H9 (cell line): ENCODE data around the gene DHRS1. TPM values are rescaled to one million over a fixed set of nuclear protein-coding genes. Genes with fewer than 3 reads are reported as not detected.
A peak's percentile ranks its signal among the peaks of the same experiment; 100 is the strongest.

Source experiments
- DNase-seq: peaks from one replicate; pipeline ENCODE4 v3.0.0-alpha.2; 2017
- H2AFZ ChIP-seq: one replicate; pipeline ENCODE4 v1.6.1; 2013; ENCODE audit warnings: mild to moderate bottlenecking, low read length, control low read depth, moderate library complexity
- H2AK5ac ChIP-seq: 2 replicates; pipeline ENCODE4 v1.6.1; 2013; ENCODE audit warnings: low read length, control low read depth, mixed read lengths; ENCODE audit not compliant: insufficient read length
- H2BK120ac ChIP-seq: one replicate; pipeline ENCODE4 v1.6.1; 2013; ENCODE audit warnings: low read depth, mild to moderate bottlenecking, low read length, control low read depth, inconsistent platforms; ENCODE audit not compliant: poor library complexity, severe bottlenecking
- H2BK12ac ChIP-seq: 2 replicates; pipeline ENCODE4 v1.6.1; 2013; ENCODE audit warnings: low read length, control low read depth, mixed read lengths, low read depth; ENCODE audit not compliant: insufficient read length
- H2BK15ac ChIP-seq: 2 replicates; pipeline ENCODE4 v1.6.1; 2013; ENCODE audit warnings: low read depth, low read length, control low read depth
- H2BK20ac ChIP-seq: one replicate; pipeline ENCODE4 v1.6.1; 2013; ENCODE audit warnings: low read depth, mild to moderate bottlenecking, low read length, control low read depth, inconsistent platforms; ENCODE audit not compliant: poor library complexity, severe bottlenecking
- H2BK5ac ChIP-seq: 2 replicates; pipeline ENCODE4 v1.6.1; 2013; ENCODE audit warnings: low read length, control low read depth, mixed read lengths; ENCODE audit not compliant: insufficient read length
- H3K14ac ChIP-seq: 2 replicates; pipeline ENCODE4 v1.6.1; 2013; ENCODE audit warnings: low read length, control low read depth; ENCODE audit not compliant: insufficient read depth
- H3K18ac ChIP-seq: 2 replicates; pipeline ENCODE4 v1.6.1; 2013; ENCODE audit warnings: low read depth, mild to moderate bottlenecking, mixed read lengths, low read length, control low read depth; ENCODE audit not compliant: insufficient read length
- H3K23ac ChIP-seq: 2 replicates; pipeline ENCODE4 v1.6.1; 2013; ENCODE audit warnings: low read length, control low read depth, mixed read lengths, low read depth; ENCODE audit not compliant: insufficient read length
- H3K23me2 ChIP-seq: 2 replicates; pipeline ENCODE4 v1.6.1; 2013; ENCODE audit warnings: low read depth, mild to moderate bottlenecking, mixed read lengths, low read length, control low read depth; ENCODE audit not compliant: insufficient read length, poor library complexity, severe bottlenecking
- H3K27ac ChIP-seq: 2 replicates; pipeline ENCODE4 v1.5.1; 2013; ENCODE audit warnings: low read length, control low read depth, mixed read lengths, low read depth; ENCODE audit not compliant: insufficient read length
- H3K27me3 ChIP-seq: 2 replicates; pipeline ENCODE4 v1.6.1; 2013; ENCODE audit warnings: low read length, control low read depth, inconsistent platforms; ENCODE audit not compliant: insufficient read depth
- H3K4ac ChIP-seq: 2 replicates; pipeline ENCODE4 v1.6.1; 2013; ENCODE audit warnings: low read depth, mild to moderate bottlenecking, control low read depth, inconsistent platforms, low read length, moderate library complexity
- H3K4me1 ChIP-seq: 2 replicates; pipeline ENCODE4 v1.6.1; 2013; ENCODE audit warnings: low read length, control low read depth, inconsistent platforms; ENCODE audit not compliant: insufficient read depth
- H3K4me2 ChIP-seq: 2 replicates; pipeline ENCODE4 v1.6.1; 2013; ENCODE audit warnings: low read length, control low read depth, mixed read lengths; ENCODE audit not compliant: insufficient read length, insufficient read depth
- H3K56ac ChIP-seq: 2 replicates; pipeline ENCODE4 v1.6.1; 2013; ENCODE audit warnings: low read depth, mild to moderate bottlenecking, mixed read lengths, low read length, control low read depth; ENCODE audit not compliant: insufficient read length
- H3K79me1 ChIP-seq: 2 replicates; pipeline ENCODE4 v1.6.1; 2013; ENCODE audit warnings: low read depth, mild to moderate bottlenecking, moderate library complexity, low read length, control low read depth, inconsistent platforms; ENCODE audit not compliant: insufficient read depth, poor library complexity, severe bottlenecking
- H3K79me2 ChIP-seq: 2 replicates; pipeline ENCODE4 v1.6.1; 2013; ENCODE audit warnings: low read length, control low read depth, inconsistent platforms; ENCODE audit not compliant: insufficient read depth
- H3K9ac ChIP-seq: 2 replicates; pipeline ENCODE4 v1.6.1; 2013; ENCODE audit warnings: low read length, control low read depth, mixed read lengths; ENCODE audit not compliant: insufficient read length; ENCODE audit errors: extremely low read depth
- H3K9me3 ChIP-seq: one replicate; pipeline ENCODE4 v1.6.1; 2013; ENCODE audit warnings: low read depth, low read length, inconsistent platforms; ENCODE audit not compliant: control insufficient read depth
- H3T11ph ChIP-seq: one replicate; pipeline ENCODE4 v1.6.1; 2013; ENCODE audit warnings: mild to moderate bottlenecking, low read length, control low read depth, inconsistent platforms
- H4K20me1 ChIP-seq: one replicate; pipeline ENCODE4 v1.6.1; 2013; ENCODE audit not compliant: control insufficient read depth, insufficient read length, insufficient read depth
- H4K5ac ChIP-seq: 2 replicates; pipeline ENCODE4 v1.6.1; 2013; ENCODE audit warnings: low read depth, mild to moderate bottlenecking, mixed read lengths, low read length, control low read depth; ENCODE audit not compliant: insufficient read length
- H4K8ac ChIP-seq: replicated peaks from 2 replicates; pipeline ENCODE4 v1.6.1; 2013; ENCODE audit warnings: low read length, control low read depth, mixed read lengths, low read depth; ENCODE audit not compliant: insufficient read length
- H4K91ac ChIP-seq: 2 replicates; pipeline ENCODE4 v1.6.1; 2013; ENCODE audit warnings: low read depth, mild to moderate bottlenecking, moderate library complexity, mixed read lengths, low read length, control low read depth; ENCODE audit not compliant: insufficient read length
- H3K27ac Mint-ChIP-seq, 3 experiments: 2 replicates in 2 of 3; 3 replicates in 1 of 3; pipeline ENCODE4 v1.8.0; 2020 to 2021; ENCODE audit warnings: mixed read lengths in 3 of 3, mild to moderate bottlenecking in 1 of 3, moderate library complexity in 1 of 3
- H3K27me3 Mint-ChIP-seq: 2 replicates; pipeline ENCODE4 v1.8.0; 2021; ENCODE audit warnings: low read depth, mild to moderate bottlenecking, moderate library complexity, mixed read lengths
- H3K36me3 Mint-ChIP-seq, 3 experiments: 2 replicates in 2 of 3; 3 replicates in 1 of 3; pipeline ENCODE4 v1.8.0; 2020 to 2021; ENCODE audit warnings: low read depth in 3 of 3, mixed read lengths in 3 of 3; ENCODE audit not compliant: insufficient read depth in 1 of 3
- H3K4me1 Mint-ChIP-seq, 2 experiments: 2 replicates each; pipeline ENCODE4 v1.8.0; 2020; ENCODE audit warnings: mixed read lengths in 2 of 2
- H3K4me3 Mint-ChIP-seq, 2 experiments: 2 replicates in 1 of 2; 3 replicates in 1 of 2; pipeline ENCODE4 v1.8.0; 2020 to 2021; ENCODE audit warnings: mild to moderate bottlenecking in 2 of 2, mixed read lengths in 2 of 2, moderate library complexity in 1 of 2
- H3K9me3 Mint-ChIP-seq, 2 experiments: 2 replicates in 1 of 2; 3 replicates in 1 of 2; pipeline ENCODE4 v1.8.0; 2020; ENCODE audit warnings: mild to moderate bottlenecking in 2 of 2, mixed read lengths in 2 of 2, moderate library complexity in 1 of 2
- WGBS: extraction: QIAGEN DNeasy Blood & Tissue Kit; methylation state at CpG from one replicate; pipeline ENCODE4 v1.1.7; 2013; ENCODE audit warnings: missing lambda C conversion rate, low lambda C conversion rate, mixed read lengths; ENCODE audit not compliant: insufficient read length; ENCODE audit errors: extremely low coverage; 5-methylcytosine and 5-hydroxymethylcytosine counted together
- total RNA-seq: library from RNA; stranded (reverse); gene quantifications from 2 replicates; pipeline ENCODE4 v1.2.1, GENCODE V29; 2021
- TF ChIP-seq, protein P1 (sequence below): fragments of 200-600 bp; sonication (generic); conservative IDR thresholded peaks from 3 replicates; pipeline ENCODE4 v1.8.0; 2021; ENCODE audit warnings: antibody characterized with exemption, mild to moderate bottlenecking

DHRS1 gene
- total RNA-seq, 1 experiment from 2014 or later: 19.1 TPM

GRCh38 chr14:24297190-24297964 lies 2.2 kb downstream of the DHRS1 start:
- WGBS: no CpG with 5 or more reads among the region's 5 CpGs
- Histone ChIP-seq H3K14ac (no peak overlapping the region), H4K91ac (no peak overlapping the region), H4K20me1 (no peaks in the 10 kb centered on the region), H2AFZ (no peak overlapping the region), H2BK5ac (no peak overlapping the region), H2BK120ac (no peak overlapping the region), H3K18ac (no peak overlapping the region), H3K4me1 (peaks cover 4% of the 10 kb centered on the region; the same call in 1 of the 2 replicates), H3K79me1 (peaks cover 3% of the 10 kb centered on the region), H2AK5ac (no peak overlapping the region), H2BK20ac (no peak overlapping the region), H3K56ac (no peak overlapping the region), H3K27me3 (no peaks in the 10 kb centered on the region), H3K23me2 (peaks cover 11% of the 10 kb centered on the region), H3K4ac (no peak overlapping the region), H3K27ac (no peak overlapping the region), H3K79me2 (peaks cover 4% of the 10 kb centered on the region; the same call in 1 of the 2 replicates), H4K5ac (no peak overlapping the region), H3K9me3 (no peaks in the 10 kb centered on the region), H2BK15ac (no peak overlapping the region), H3K23ac (no peak overlapping the region), H4K8ac (no peak overlapping the region), H3K4me2 (no peak overlapping the region), H3T11ph (no peak overlapping the region), H2BK12ac (no peak overlapping the region), H3K9ac (no peak overlapping the region)
- Mint-ChIP-seq H3K9me3 (no peaks in the 10 kb centered on the region; a peak in 1 of 5 replicates), H3K4me1 (peaks cover 21 to 22% of the 10 kb centered on the region in 2 experiments), H3K27ac (peak overlapping the region in 2 of 3 experiments; percentile 50 to 65; a peak in 4 of 7 replicates), H3K4me3 (peak overlapping the region in 1 of 2 experiments; percentile 60; a peak in 3 of 5 replicates), H3K36me3 (peaks cover 9 to 37% (median 28%) of the 10 kb centered on the region in 3 experiments), H3K27me3 (no peaks in the 10 kb centered on the region; the same call in 1 of the 2 replicates)
- DNase-seq: no peak
- TF ChIP-seq, protein P1, sequence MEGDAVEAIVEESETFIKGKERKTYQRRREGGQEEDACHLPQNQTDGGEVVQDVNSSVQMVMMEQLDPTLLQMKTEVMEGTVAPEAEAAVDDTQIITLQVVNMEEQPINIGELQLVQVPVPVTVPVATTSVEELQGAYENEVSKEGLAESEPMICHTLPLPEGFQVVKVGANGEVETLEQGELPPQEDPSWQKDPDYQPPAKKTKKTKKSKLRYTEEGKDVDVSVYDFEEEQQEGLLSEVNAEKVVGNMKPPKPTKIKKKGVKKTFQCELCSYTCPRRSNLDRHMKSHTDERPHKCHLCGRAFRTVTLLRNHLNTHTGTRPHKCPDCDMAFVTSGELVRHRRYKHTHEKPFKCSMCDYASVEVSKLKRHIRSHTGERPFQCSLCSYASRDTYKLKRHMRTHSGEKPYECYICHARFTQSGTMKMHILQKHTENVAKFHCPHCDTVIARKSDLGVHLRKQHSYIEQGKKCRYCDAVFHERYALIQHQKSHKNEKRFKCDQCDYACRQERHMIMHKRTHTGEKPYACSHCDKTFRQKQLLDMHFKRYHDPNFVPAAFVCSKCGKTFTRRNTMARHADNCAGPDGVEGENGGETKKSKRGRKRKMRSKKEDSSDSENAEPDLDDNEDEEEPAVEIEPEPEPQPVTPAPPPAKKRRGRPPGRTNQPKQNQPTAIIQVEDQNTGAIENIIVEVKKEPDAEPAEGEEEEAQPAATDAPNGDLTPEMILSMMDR: peak; percentile 67
